MM.1S (cell line): ENCODE measurements around the gene NOC4L.

Experiments used
- EZH2 ChIP-seq: fragments of 300-600 bp; sonication (generic); optimal IDR thresholded peaks from 2 replicates; pipeline ENCODE3; 2017; ENCODE audit warnings: low read depth, mild to moderate bottlenecking, antibody characterized with exemption, low read length, mixed read lengths
- TF ChIP-seq, protein P1 (sequence below): fragments of 300-600 bp; sonication (generic); IDR thresholded peaks from 2 replicates; pipeline ENCODE4 v1.5.1; 2016; ENCODE audit warnings: antibody characterized with exemption, low read length, mixed read lengths

DNA sequence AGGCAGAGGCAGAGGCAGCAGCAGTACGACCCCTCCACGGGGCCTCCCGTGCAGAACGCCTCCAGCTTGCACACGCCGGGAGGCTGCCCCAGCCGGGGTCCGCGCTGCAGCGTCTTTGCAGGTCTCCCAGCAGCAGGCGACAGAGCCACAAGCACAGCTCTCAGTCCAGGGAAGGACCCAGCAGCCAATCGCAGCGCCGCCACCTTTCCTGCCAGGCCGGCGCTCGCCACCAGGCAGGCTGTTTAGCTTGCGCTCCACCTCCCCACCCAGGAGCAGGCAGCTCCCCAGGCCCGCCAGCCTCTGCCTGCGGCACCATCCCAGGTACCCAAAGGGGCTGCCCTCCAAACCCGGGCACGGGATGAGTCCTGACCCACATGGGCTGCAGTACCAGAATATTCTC lies 25.4 kb upstream of the NOC4L start:
- TF ChIP-seq, protein P1, sequence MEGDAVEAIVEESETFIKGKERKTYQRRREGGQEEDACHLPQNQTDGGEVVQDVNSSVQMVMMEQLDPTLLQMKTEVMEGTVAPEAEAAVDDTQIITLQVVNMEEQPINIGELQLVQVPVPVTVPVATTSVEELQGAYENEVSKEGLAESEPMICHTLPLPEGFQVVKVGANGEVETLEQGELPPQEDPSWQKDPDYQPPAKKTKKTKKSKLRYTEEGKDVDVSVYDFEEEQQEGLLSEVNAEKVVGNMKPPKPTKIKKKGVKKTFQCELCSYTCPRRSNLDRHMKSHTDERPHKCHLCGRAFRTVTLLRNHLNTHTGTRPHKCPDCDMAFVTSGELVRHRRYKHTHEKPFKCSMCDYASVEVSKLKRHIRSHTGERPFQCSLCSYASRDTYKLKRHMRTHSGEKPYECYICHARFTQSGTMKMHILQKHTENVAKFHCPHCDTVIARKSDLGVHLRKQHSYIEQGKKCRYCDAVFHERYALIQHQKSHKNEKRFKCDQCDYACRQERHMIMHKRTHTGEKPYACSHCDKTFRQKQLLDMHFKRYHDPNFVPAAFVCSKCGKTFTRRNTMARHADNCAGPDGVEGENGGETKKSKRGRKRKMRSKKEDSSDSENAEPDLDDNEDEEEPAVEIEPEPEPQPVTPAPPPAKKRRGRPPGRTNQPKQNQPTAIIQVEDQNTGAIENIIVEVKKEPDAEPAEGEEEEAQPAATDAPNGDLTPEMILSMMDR, result no peak
- TF ChIP-seq EZH2, result no peak
